CD4-positive, alpha-beta memory T cell (primary cell): ENCODE measurements around the gene TENT4A. TPM values are rescaled to one million over a fixed set of nuclear protein-coding genes. Genes with fewer than 3 reads are reported as not detected.

Source experiments
- CTCF ChIA-PET: fragments of 350-600 bp; sonication (Branson Sonifier 250); formaldehyde crosslinking; loops from one replicate; lab custom pipeline; 2021; ENCODE audit warnings: inconsistent platforms; ENCODE audit not compliant: partially characterized antibody; lab: Charles Lee
- POLR2A ChIA-PET: fragments of 350-600 bp; sonication (Branson Sonifier 250); formaldehyde crosslinking; loops from one replicate; lab custom pipeline; 2021; ENCODE audit not compliant: partially characterized antibody; lab: Charles Lee
- DNase-seq, 5 donors: peaks; one replicate each; pipeline versions ENCODE4 v3.0.0 to v3.0.0-alpha.2; 2020 to 2022; ENCODE audit warnings: mixed read lengths in 1 of 5
- H3K27ac ChIP-seq: one replicate; pipeline ENCODE4 v1.7.0; 2013; ENCODE audit warnings: low read depth, low read length
- H3K27me3 ChIP-seq: 2 replicates; pipeline ENCODE4 v1.7.0; 2013; ENCODE audit warnings: mild to moderate bottlenecking, low read length, moderate library complexity; ENCODE audit not compliant: insufficient read depth
- H3K36me3 ChIP-seq: 2 replicates; pipeline ENCODE4 v1.7.0; 2013; ENCODE audit warnings: mild to moderate bottlenecking, low read length, moderate library complexity; ENCODE audit not compliant: insufficient read depth
- H3K4me1 ChIP-seq: 2 replicates; pipeline ENCODE4 v1.7.0; 2013; ENCODE audit warnings: mild to moderate bottlenecking, low read length, moderate library complexity; ENCODE audit not compliant: insufficient read depth
- H3K4me3 ChIP-seq, 2 donors: one replicate each; pipeline ENCODE4 v1.7.0; 2013; ENCODE audit warnings: low read length in 2 of 2, mild to moderate bottlenecking in 1 of 2
- H3K9me3 ChIP-seq, 2 donors: one replicate each; pipeline ENCODE4 v1.7.0; 2013; ENCODE audit warnings: low read length in 2 of 2, control low read depth in 1 of 2; ENCODE audit not compliant: control insufficient read depth in 1 of 2
- H3K27ac Mint-ChIP-seq, 7 donors: one replicate each; pipeline ENCODE4 v1.8.0; 2020 to 2021; ENCODE audit warnings: mixed read lengths in 7 of 7, mild to moderate bottlenecking in 6 of 7, inconsistent platforms in 3 of 7, moderate library complexity in 3 of 7
- H3K27me3 Mint-ChIP-seq, 2 donors: one replicate each; pipeline ENCODE4 v1.8.0; 2020 to 2021; ENCODE audit warnings: mixed read lengths in 2 of 2
- H3K36me3 Mint-ChIP-seq, 2 donors: one replicate each; pipeline ENCODE4 v1.8.0; 2020 to 2021; ENCODE audit warnings: mixed read lengths in 2 of 2, inconsistent platforms in 1 of 2, mild to moderate bottlenecking in 1 of 2
- H3K4me1 Mint-ChIP-seq, 4 donors: one replicate each; pipeline ENCODE4 v1.8.0; 2020 to 2021; ENCODE audit warnings: mixed read lengths in 4 of 4, mild to moderate bottlenecking in 1 of 4
- H3K4me3 Mint-ChIP-seq, 8 donors: one replicate each; pipeline ENCODE4 v1.8.0; 2020 to 2021; ENCODE audit warnings: mixed read lengths in 8 of 8, mild to moderate bottlenecking in 7 of 8, moderate library complexity in 6 of 8, inconsistent platforms in 3 of 8
- H3K9me3 Mint-ChIP-seq, 8 donors: one replicate each; pipeline ENCODE4 v1.8.0; 2020 to 2021; ENCODE audit warnings: mixed read lengths in 8 of 8, mild to moderate bottlenecking in 5 of 8, inconsistent platforms in 3 of 8, moderate library complexity in 1 of 8
- intact Hi-C: fragments of 100-400 bp; cut with micrococcal nuclease; formaldehyde crosslinking; loops from one replicate; pipeline ENCODE4 v1.15.1; 2023
- polyA plus RNA-seq, 2 donors: library from polyadenylated mRNA; unstranded; fragments of 300-500 nt; fragmentation: Illumina TruSeq; gene quantifications; one replicate each; pipeline ENCODE4 v1.2.3, GENCODE V29; 2021
- total RNA-seq, 2 experiments: library from RNA; stranded (reverse); gene quantifications; one replicate each; pipeline ENCODE4 v1.2.3, GENCODE V29; 2021

Gene TENT4A
- total and polyA plus RNA-seq, 4 experiments from 2014 or later = 0.55 to 49.1 (median 23.4) TPM

DNA sequence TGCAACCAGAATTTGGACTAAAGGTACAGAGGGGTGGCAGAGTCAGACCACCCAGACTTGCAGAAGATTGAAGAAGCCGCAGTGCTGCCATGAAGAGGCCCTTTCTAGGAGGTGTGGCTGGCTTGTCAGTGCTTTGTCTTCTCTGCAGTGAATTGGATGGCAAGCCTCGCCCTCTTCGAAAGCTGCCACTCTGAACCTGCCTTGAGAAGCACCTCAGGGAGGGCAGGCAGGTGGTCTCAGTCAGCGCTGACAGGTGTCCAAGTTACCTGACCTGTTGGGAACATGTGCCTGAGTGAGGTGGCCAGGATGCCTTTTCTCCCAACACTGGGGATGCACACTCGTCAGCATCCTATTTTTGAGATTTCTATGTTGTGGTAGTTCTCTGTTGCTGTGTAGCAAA, 6.2 kb downstream of the TENT4A start:
- peaks cover 11% of the 10 kb centered on the region for H3K36me3 ChIP-seq
- H3K4me1 ChIP-seq = peaks cover 78% of the 10 kb centered on the region
- Mint-ChIP-seq H3K27me3 (no peaks in the 10 kb centered on the region), H3K9me3 (no peaks in the 10 kb centered on the region), H3K4me3 (peak overlapping the region in 3 of 8 donors; percentile 51 to 59 (median 56)), H3K36me3 (peaks cover 9 to 37% of the 10 kb centered on the region in 2 donors), H3K27ac (peak overlapping the region in 5 of 7 donors; percentile 7 to 91 (median 38)), H3K4me1 (peaks cover 71 to 97% (median 84%) of the 10 kb centered on the region in 4 donors)
- no peaks in the 10 kb centered on the region for H3K27me3 ChIP-seq
- H3K27ac ChIP-seq = no peak overlapping the region
- CTCF ChIA-PET = no interaction called here
- POLR2A ChIA-PET = no interaction called here
- DNase-seq = no peak
- intact Hi-C loops = loop anchor here (10.0 kb wide), 1 partner anchor 1225 kb away; no protein-coding TSS in a partner anchor
- H3K9me3 ChIP-seq = no peaks in the 10 kb centered on the region
- H3K4me3 ChIP-seq = no peak overlapping the region

- DNase-seq = no peak
- Mint-ChIP-seq H3K27me3 (no peaks in the 10 kb centered on the region), H3K4me1 (peaks cover 72 to 98% (median 86%) of the 10 kb centered on the region in 4 donors), H3K36me3 (peaks cover 9 to 34% of the 10 kb centered on the region in 2 donors), H3K4me3 (peak overlapping the region in 4 of 8 donors; percentile 46 to 59 (median 55)), H3K27ac (peak overlapping the region in 5 of 7 donors; percentile 30 to 91 (median 63)), H3K9me3 (no peaks in the 10 kb centered on the region)
- Histone ChIP-seq H3K4me1 (peaks cover 74% of the 10 kb centered on the region), H3K27me3 (no peaks in the 10 kb centered on the region), H3K9me3 (no peaks in the 10 kb centered on the region), H3K4me3 (no peak overlapping the region), H3K27ac (no peak overlapping the region), H3K36me3 (peaks cover 11% of the 10 kb centered on the region)
- ChIA-PET POLR2A (no interaction called here), CTCF (no interaction called here)
- intact Hi-C loops = loop anchor here (10.0 kb wide), 1 partner anchor 1225 kb away; no protein-coding TSS in a partner anchor
Observed at GRCh38 chr5:6719896-6720560, 6.8 kb downstream of the TENT4A start.

DNA sequence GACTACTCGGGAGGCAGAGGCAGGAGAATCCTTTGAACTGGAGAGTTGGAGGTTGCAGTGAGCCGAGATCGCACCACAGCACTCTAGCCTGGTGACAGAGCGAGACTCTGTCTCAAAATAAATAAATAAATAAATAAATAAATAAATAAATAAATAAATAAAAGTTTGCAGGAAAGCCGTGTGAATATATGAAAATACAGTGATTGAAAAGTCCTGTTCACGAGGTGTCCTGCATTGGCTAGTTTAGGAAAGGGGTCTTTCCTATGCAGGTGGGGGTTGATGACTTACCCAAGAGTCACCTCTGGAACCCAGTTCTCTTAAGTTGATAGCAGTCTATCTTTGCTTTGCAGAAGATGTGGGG, 7.3 kb downstream of the TENT4A start:
- peaks cover 70 to 98% (median 85%) of the 10 kb centered on the region in 4 donors for H3K4me1 Mint-ChIP-seq
- peaks cover 73% of the 10 kb centered on the region for H3K4me1 ChIP-seq
- peak overlapping the region in 3 of 7 donors; percentile 53 to 91 (median 74) for H3K27ac Mint-ChIP-seq
- intact Hi-C loops = no loop called here
- ChIA-PET POLR2A (no interaction called here), CTCF (no interaction called here)
- H3K4me3 Mint-ChIP-seq = peak overlapping the region in 2 of 8 donors; percentile 46 to 59
- H3K36me3 Mint-ChIP-seq = peaks cover 9 to 31% of the 10 kb centered on the region in 2 donors
- no peaks in the 10 kb centered on the region for H3K27me3 ChIP-seq
- no peak overlapping the region for H3K4me3 ChIP-seq
- no peak overlapping the region for H3K27ac ChIP-seq
- DNase-seq = no peak
- H3K9me3 Mint-ChIP-seq = no peaks in the 10 kb centered on the region
- no peaks in the 10 kb centered on the region for H3K27me3 Mint-ChIP-seq
- no peaks in the 10 kb centered on the region for H3K9me3 ChIP-seq
- H3K36me3 ChIP-seq = peaks cover 11% of the 10 kb centered on the region

DNA sequence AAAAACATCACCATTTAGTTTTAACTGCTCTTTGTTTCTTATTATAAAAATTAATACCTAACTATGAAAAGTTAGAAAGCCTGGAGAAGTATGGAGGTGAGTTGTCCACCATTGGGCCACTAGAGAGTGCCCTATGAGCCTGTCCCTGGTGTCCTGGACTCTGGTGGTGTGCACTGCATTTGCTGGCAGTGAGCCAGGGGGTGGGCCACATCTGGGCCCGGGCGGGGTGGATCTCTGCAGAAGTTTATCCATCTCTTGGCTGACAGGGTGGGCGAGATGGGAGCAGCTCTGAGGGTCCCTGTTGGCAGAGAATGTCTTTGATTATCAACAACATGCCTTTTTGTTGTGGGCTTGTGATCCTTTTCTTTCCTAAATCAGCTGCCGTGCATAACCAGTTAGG, 8.2 kb downstream of the TENT4A start:
- Mint-ChIP-seq H3K9me3 (no peaks in the 10 kb centered on the region), H3K4me1 (peaks cover 67 to 98% (median 85%) of the 10 kb centered on the region in 4 donors), H3K27me3 (no peaks in the 10 kb centered on the region), H3K27ac (peak overlapping the region in 5 of 7 donors; percentile 40 to 79 (median 70)), H3K4me3 (peak overlapping the region in 6 of 8 donors; percentile 59 to 78 (median 72)), H3K36me3 (peaks cover 9 to 38% of the 10 kb centered on the region in 2 donors)
- ChIA-PET POLR2A (interaction anchor here (1.4 kb wide), 1 partner anchor 88 kb away, joined by 4 read pairs; the partner anchor contains the start of genes NSUN2 and SRD5A1), CTCF (interaction anchor here (1.4 to 2.4 kb wide), 2 partner anchors 24 to 88 kb away, joined by 3 to 7 read pairs; partner anchors contain the start of genes NSUN2 and SRD5A1)
- no peak for DNase-seq
- Histone ChIP-seq H3K4me3 (no peak overlapping the region), H3K36me3 (peaks cover 11% of the 10 kb centered on the region), H3K27ac (no peak overlapping the region), H3K27me3 (no peaks in the 10 kb centered on the region), H3K9me3 (no peaks in the 10 kb centered on the region), H3K4me1 (peaks cover 72% of the 10 kb centered on the region)
- intact Hi-C loops = no loop called here

DNA sequence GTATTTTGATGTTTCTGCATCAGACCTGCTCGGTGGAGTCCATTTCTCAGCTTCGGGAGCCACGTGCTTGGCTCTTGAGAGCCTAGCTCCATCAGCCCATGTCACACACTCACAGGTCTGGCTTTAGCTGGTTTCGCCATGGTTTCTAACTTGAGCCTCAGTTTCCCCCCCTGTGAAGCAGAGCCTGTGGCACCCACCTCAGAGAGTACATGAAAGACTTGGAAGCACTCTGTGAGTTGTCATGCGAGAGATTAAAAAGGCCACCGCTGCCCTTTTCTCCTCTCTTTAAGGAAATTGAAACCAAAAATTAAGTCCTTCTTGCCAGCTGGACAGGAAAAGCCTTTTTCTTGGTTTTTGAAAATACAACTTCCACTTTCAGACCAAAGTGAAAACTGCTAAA, 8.8 kb downstream of the TENT4A start:
- Histone ChIP-seq H3K36me3 (peaks cover 11% of the 10 kb centered on the region), H3K9me3 (no peaks in the 10 kb centered on the region), H3K27ac (no peak overlapping the region), H3K4me1 (peaks cover 72% of the 10 kb centered on the region), H3K27me3 (no peaks in the 10 kb centered on the region), H3K4me3 (no peak overlapping the region)
- intact Hi-C loops = no loop called here
- peak overlapping the region in 6 of 7 donors; percentile 28 to 79 (median 54) for H3K27ac Mint-ChIP-seq
- no peaks in the 10 kb centered on the region for H3K9me3 Mint-ChIP-seq
- ChIA-PET CTCF (interaction anchor here (1.3 to 2.4 kb wide), 3 partner anchors 13 to 89 kb away, joined by 3 to 7 read pairs (median 5); partner anchors contain the start of genes NSUN2 and SRD5A1), POLR2A (interaction anchor here (0.8 to 1.4 kb wide), 2 partner anchors 9 to 89 kb away, joined by 3 to 4 read pairs; partner anchors contain the start of genes NSUN2 and SRD5A1)
- DNase-seq = no peak
- peak overlapping the region in 7 of 8 donors; percentile 55 to 73 (median 69) for H3K4me3 Mint-ChIP-seq
- peaks cover 9 to 41% of the 10 kb centered on the region in 2 donors for H3K36me3 Mint-ChIP-seq
- peaks cover 68 to 98% (median 85%) of the 10 kb centered on the region in 4 donors for H3K4me1 Mint-ChIP-seq
- H3K27me3 Mint-ChIP-seq = no peaks in the 10 kb centered on the region

DNA sequence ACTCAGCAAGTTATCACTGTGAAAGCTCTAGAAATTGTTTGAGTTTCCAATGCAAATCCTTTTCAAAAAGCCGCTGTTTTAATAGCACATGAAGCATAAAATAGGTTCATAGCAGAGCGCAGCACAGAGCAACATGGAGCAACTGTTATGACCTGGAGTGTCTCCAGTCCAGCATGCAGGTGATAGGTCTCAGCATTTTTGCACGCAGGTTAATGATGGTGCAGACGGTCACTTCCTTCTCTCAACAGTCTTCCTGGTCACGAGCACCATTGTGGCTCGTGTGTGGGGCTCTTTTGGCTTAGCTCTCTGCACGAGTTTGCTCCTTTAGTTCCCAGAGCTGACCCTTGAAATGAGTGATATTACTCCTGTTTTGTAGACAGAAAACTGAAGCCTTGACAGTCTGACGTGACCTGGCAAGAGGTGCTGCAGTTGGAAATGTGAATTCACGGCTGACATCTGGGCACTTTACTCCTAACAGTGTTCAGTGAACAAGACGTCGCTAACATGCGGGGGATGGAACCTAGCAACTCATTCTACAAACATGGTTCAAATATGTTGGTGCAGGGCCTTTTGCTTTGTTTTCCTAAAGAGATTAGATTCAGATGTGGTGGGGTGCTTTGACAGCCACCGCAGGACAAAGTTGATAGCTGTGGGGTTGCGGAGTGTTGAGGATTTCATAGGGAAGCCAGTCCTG, 10.0 kb downstream of the TENT4A start:
- peak overlapping the region in 2 of 8 donors; percentile 24 to 49 for H3K4me3 Mint-ChIP-seq
- H3K27ac Mint-ChIP-seq = peak overlapping the region in 2 of 7 donors; percentile 30 to 75
- no peak overlapping the region for H3K27ac ChIP-seq
- intact Hi-C loops = no loop called here
- ChIA-PET CTCF (interaction anchor here (1.3 to 2.4 kb wide), 2 partner anchors 12 to 22 kb away, joined by 5 to 7 read pairs; no protein-coding TSS in a partner anchor), POLR2A (no interaction called here)
- no peaks in the 10 kb centered on the region for H3K9me3 Mint-ChIP-seq
- no peaks in the 10 kb centered on the region for H3K27me3 ChIP-seq
- H3K9me3 ChIP-seq = no peaks in the 10 kb centered on the region
- no peaks in the 10 kb centered on the region for H3K27me3 Mint-ChIP-seq
- H3K4me1 ChIP-seq = peaks cover 72% of the 10 kb centered on the region
- no peak for DNase-seq
- H3K36me3 ChIP-seq = peaks cover 11% of the 10 kb centered on the region
- peaks cover 12 to 43% of the 10 kb centered on the region in 2 donors for H3K36me3 Mint-ChIP-seq
- no peak overlapping the region for H3K4me3 ChIP-seq
- peaks cover 70 to 98% (median 86%) of the 10 kb centered on the region in 4 donors for H3K4me1 Mint-ChIP-seq
